Activated T-cell treated with anti-CD3 and anti-CD28 coated beads for 24 hours (primary cell): ENCODE results near the gene SLC9A1.

ENCODE experiments used
- DNase-seq: peaks from one replicate; pipeline ENCODE4 v3.0.0-alpha.2; 2020; ENCODE audit warnings: low read depth

Gene SLC9A1

GRCh38 chr1:27070390-27071048, 84.4 kb downstream of the SLC9A1 start:
- no peak for DNase-seq

- DNase-seq = no peak
Measured at GRCh38 chr1:27068922-27069321, 86.0 kb downstream of the SLC9A1 start.

DNA sequence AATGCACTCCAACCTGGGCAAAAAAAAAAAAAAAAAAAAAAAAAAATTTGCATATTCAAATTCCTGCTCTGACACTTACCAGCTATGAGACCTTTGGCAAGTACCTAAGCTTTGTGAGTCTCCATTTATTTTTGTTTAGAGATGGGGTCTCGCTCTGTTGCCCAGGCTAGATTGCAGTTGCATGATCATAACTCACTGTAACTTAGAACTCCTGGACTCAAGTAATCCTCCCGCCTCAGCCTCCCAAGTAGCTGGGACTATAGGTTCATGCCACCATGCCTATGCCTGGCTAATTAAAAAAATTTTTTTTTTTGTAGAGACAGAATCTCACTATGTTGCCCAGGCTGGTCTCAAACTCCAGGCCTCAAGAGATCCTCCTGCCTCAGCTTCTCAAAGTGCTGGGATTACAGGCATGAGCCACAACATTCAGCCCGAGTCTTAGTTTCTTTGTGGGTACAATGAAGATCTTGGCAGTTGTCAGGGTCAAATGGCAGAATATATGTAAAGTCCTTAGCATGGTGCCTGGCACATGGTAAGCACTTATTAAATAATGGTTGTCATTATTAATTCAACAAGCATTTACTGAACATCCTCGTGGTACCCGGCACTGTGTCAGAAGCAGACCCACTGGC, 88.8 kb downstream of the SLC9A1 start:
- no peak for DNase-seq

GRCh38 chr1:27060891-27061290, 94.0 kb downstream of the SLC9A1 start:
- DNase-seq = no peak

GRCh38 chr1:27058966-27059669, 95.8 kb downstream of the SLC9A1 start:
- DNase-seq = no peak

DNA sequence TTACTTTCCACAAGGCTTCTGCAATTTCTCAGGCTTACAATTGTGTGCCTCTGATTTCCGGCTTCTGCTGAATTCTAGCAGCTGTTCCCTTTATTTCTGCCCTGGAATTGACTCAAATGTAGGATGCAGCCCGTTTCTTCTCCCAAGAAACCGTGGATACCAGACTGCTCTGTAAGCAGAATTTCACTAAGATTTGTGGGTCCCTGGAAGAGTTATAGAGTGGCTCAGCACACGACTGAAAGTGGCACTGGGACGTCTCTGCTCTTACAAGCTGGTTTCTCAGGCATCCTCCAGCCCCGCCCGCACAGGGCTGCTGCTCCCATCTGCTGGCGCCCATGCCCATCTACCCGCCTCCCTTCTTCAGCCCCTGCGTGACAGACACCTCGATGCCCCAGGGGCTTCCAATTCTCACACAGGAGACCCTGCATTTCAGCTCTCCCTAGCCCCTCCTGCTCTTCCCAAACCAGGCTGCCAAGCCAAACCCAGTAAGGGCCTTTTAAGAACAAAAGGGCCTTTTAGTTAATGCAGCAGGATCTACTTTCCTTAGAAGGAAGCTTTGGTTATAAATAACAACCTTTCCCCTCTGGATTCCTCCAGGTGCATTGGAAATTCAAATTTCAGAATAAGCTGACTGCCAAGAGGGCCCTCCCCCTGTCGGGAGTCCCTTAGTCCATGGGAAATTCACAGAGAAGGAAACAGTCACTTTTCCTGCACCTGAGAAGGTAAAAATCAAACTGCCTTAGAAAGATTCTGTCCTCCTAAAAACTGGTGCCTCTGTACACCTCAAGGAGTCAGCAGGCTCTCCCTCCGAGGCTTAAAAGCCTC, 96.9 kb downstream of the SLC9A1 start:
- no peak for DNase-seq

DNA sequence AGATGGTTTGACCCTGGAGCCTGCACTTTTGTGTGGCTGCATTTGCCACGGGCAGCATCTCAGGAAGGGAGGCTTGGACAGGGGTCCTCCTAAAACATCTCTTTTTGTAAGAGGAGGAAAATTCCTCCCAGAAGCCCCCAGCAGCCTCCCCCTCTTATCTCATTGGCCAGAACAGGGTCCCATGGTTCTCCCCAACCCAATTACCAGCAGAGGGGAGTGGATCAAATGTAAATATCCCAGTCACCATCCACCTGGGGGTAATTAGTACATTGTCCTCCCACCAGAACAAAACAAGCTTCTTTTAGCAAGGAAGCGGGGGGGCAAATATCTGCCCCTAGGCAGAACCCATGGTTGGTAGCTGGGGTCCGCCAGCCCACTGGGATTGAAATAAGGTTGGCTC, 97.5 kb downstream of the SLC9A1 start:
- DNase-seq = no peak

DNA sequence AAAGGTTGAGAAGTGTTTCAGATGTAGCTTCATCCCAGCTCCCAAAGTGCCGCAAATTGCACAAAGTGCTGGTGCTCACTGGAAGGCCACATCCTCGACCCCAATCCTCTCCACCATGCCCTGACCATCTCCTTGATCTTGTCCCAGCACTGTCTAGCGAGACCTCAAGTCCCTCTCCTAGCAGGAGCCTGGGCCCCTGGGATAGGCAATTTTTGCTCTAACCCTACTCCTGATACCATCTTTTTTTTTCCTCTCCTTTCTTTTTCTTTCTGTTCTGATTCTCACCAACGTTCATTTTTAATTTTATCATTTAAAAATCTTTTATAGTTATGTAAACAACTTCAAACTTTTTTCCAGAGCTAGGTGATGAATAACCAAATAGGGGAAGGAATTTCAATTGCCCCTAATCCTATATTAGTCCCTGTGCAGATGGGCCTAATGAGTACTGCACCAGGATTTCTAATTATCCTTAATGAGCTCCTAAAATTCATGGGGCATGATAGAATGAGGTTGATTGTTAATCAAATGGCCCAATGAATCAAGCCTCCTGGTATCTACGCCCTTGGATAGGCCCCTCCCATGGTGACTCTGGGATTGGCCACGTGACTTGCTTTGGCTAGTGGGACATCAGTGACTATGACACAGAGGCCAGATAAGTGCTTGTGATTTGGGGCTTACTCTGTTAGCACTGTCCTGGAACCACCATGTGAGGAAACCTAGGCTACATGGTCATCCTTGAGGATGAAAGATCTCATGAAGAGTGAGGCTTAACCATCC, 100.8 kb downstream of the SLC9A1 start:
- DNase-seq = no peak

GRCh38 chr1:27052527-27052926, 102.4 kb downstream of the SLC9A1 start:
- DNase-seq = no peak

DNA sequence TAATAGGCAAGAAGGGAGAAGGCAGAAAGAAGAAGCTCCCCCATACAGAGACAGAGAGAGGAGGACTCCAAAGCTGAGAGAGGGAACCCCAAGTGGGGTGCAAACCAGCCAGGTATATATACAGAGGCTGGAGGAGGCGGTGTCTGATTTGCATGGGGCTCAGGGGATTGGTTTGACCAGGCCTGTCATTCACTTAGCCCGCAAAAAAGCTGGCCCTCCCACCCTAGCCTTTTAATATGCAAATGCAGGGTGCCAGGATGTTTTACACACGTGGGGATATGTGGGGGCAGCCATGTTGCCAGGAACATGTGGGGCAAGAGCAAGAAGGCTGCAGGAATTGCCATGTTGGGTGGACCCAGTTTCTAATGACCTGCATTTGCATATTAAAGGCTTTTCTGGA, 105.3 kb downstream of the SLC9A1 start:
- DNase-seq = no peak

DNA sequence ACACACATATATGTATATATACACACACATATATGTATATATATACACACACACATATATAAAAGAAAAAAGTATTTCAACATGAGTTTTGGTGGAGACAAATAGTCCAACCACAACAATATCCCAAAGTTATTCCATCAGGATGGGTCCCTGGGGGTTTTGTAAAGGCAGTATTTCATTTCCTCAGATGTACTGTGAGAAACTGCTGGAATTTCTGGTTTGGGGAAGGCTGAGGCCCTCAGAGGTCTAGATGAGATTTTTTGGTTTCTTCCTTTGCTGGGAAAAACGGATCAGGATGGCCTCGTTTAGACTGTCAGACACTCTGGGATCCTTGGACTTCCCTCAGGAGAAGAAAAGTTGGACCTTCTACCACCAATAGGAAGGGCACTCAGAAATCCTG, 105.8 kb downstream of the SLC9A1 start:
- DNase-seq = no peak
